Activated T-cell treated with anti-CD3 and anti-CD28 coated beads, Interleukin-2, amount 50 U/mL, for 72 hours (primary cell): ENCODE data around the gene FAM20C. TPM values are rescaled to one million over a fixed set of nuclear protein-coding genes. Genes with fewer than 3 reads are reported as not detected.
"Not testable (repeated sequence)": the region's sequence is repeated elsewhere in the genome, so short reads cannot be mapped to it uniquely, and the experiment has no call there.

Source experiments
- ATAC-seq, 2 donors: fragments of 150-1000 bp; cut with Tn5 transposase; replicated peaks in 1 of 2; 2 replicates each; pipeline ENCODE4 v1.10.0; 2021; ENCODE audit warnings: moderate library complexity in 2 of 2, mild to moderate bottlenecking in 1 of 2
- DNase-seq, 2 donors: peaks; one replicate each; pipeline ENCODE4 v3.0.0; 2021 to 2022; ENCODE audit warnings: mixed read lengths in 1 of 2
- H3K27ac Mint-ChIP-seq: one replicate; pipeline ENCODE4 v1.8.0; 2022; ENCODE audit warnings: mild to moderate bottlenecking, moderate library complexity, mixed read lengths
- H3K27me3 Mint-ChIP-seq: one replicate; pipeline ENCODE4 v1.8.0; 2022; ENCODE audit warnings: low read depth, mixed read lengths
- H3K36me3 Mint-ChIP-seq, 2 donors: one replicate each; pipeline ENCODE4 v1.8.0; 2022; ENCODE audit warnings: mixed read lengths in 2 of 2, mild to moderate bottlenecking in 1 of 2; ENCODE audit not compliant: insufficient read depth in 2 of 2
- H3K4me1 Mint-ChIP-seq: one replicate; pipeline ENCODE4 v1.8.0; 2022; ENCODE audit warnings: low read depth, mixed read lengths
- H3K4me3 Mint-ChIP-seq, 2 donors: one replicate each; pipeline ENCODE4 v1.8.0; 2022; ENCODE audit warnings: mild to moderate bottlenecking in 2 of 2, mixed read lengths in 2 of 2, moderate library complexity in 2 of 2
- H3K9me3 Mint-ChIP-seq, 2 donors: one replicate each; pipeline ENCODE4 v1.8.0; 2022; ENCODE audit warnings: mixed read lengths in 2 of 2
- total RNA-seq, 2 donors: library from RNA; stranded (reverse); gene quantifications; one replicate each; pipeline ENCODE4 v1.2.3, GENCODE V29; 2022

FAM20C gene
- total RNA-seq, 2 donors from 2014 or later, result 0.12 TPM; not detected in 1

DNA sequence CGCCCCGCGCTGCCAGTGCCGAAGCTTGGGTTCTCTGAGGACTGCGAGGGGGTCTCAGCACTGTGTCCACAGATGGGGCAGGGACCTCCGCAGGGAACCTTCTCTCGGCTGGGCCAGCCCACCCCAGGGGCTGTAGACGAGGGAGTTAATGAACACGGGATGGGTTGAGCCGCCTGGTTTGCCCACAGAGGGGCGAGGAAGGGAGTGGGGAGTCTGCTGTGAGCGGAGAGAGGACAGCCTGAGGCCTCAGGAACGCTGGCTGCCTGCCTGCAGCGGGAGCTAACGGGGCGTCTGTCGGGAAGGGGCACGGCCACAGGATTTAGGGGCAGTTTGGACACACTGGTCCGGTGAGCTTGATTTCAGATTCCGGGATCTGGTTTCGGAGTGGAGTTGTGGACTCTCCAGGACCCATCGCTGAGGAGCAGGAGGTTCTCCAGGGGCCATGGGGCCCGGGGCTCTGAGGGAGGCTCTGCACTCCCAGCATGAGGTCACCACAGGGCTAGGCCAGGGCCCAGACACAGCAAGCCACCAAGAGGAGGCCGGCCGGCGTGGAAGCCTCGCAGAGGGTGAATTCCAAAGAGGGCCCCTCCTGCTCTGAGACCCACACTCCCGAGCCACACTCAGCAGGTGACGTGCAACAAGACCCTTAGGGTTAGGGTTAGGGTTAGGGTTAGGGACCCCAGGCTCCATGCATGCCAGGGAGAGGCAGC is 19.0 kb upstream of the FAM20C start:
- Mint-ChIP-seq H3K4me3 (no peak overlapping the region), H3K4me1 (no peaks in the 10 kb centered on the region), H3K9me3 (no peaks in the 10 kb centered on the region), H3K36me3 (no peaks in the 10 kb centered on the region), H3K27ac (no peak overlapping the region), H3K27me3 (no peaks in the 10 kb centered on the region)
- ATAC-seq (no peak), DNase-seq (no peak)

- Mint-ChIP-seq H3K4me1 (no peaks in the 10 kb centered on the region), H3K27ac (no peak overlapping the region), H3K9me3 (no peaks in the 10 kb centered on the region), H3K27me3 (no peaks in the 10 kb centered on the region), H3K36me3 (no peaks in the 10 kb centered on the region), H3K4me3 (no peak overlapping the region)
- DNase-seq, result no peak
- ATAC-seq, result no peak
Measured at GRCh38 chr7:174716-175115, 17.7 kb upstream of the FAM20C start.

DNA sequence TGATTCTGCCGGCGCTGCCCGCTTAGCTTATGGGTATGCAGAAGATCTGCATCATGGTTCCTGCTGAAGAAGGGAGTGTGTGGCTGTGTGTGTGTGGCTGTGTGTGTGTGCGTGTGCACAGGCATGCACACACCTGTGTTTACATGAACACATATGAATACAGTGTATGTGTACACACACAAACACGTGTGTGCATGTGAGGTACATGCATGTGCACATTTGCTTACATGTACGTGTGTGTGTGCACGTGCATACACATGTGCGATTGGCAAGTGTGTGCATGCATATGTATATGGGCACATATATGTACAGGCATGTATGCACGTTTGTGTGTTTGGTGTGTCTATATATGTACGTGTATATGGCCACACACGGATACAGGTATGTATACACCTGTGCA is 16.4 kb upstream of the FAM20C start:
- no peak overlapping the region for H3K27ac Mint-ChIP-seq
- no peaks in the 10 kb centered on the region for H3K27me3 Mint-ChIP-seq
- no peaks in the 10 kb centered on the region for H3K9me3 Mint-ChIP-seq
- DNase-seq, result no peak
- no peaks in the 10 kb centered on the region for H3K4me1 Mint-ChIP-seq
- ATAC-seq, result no peak
- no peak overlapping the region for H3K4me3 Mint-ChIP-seq
- no peaks in the 10 kb centered on the region for H3K36me3 Mint-ChIP-seq

GRCh38 chr7:176381-176780 is 16.0 kb upstream of the FAM20C start:
- ATAC-seq, result no peak
- H3K9me3 Mint-ChIP-seq, result no peaks in the 10 kb centered on the region

GRCh38 chr7:176786-177459 is 15.4 kb upstream of the FAM20C start:
- Mint-ChIP-seq H3K27me3 (no peaks in the 10 kb centered on the region), H3K27ac (no peak overlapping the region), H3K9me3 (no peaks in the 10 kb centered on the region), H3K4me3 (no peak overlapping the region), H3K36me3 (no peaks in the 10 kb centered on the region), H3K4me1 (no peaks in the 10 kb centered on the region)
- no peak for ATAC-seq
- DNase-seq, result no peak

More at GRCh38 chr7:176381-176780, 16.0 kb upstream of the FAM20C start:
- Mint-ChIP-seq H3K27me3 (no peaks in the 10 kb centered on the region), H3K27ac (no peak overlapping the region), H3K4me3 (no peak overlapping the region), H3K4me1 (no peaks in the 10 kb centered on the region), H3K36me3 (no peaks in the 10 kb centered on the region)
- no peak for DNase-seq

DNA sequence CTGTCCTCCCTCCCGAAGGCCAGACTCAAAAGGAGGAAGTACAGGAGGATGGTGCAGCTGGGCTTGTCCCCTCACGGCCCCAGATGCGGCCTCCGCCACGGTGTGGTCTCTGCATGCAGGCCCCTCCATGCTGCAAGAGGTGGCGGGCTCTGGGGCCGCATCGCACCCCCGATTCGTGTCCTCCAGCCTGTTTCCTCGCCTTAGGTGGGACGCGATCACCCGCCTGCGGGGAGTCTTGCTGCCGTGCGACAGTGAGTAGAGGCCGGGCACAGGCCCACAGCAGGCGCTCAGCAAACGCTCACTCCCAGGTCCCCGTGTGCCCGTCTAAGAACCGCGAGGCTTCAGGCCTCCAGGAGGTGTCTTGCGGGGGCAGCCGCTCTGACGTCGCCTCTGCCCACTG is 13.9 kb upstream of the FAM20C start:
- H3K36me3 Mint-ChIP-seq, result no peaks in the 10 kb centered on the region
- ATAC-seq (no peak), DNase-seq (no peak)
- no peaks in the 10 kb centered on the region for H3K9me3 Mint-ChIP-seq
- H3K27me3 Mint-ChIP-seq, result no peaks in the 10 kb centered on the region
- H3K4me1 Mint-ChIP-seq, result no peaks in the 10 kb centered on the region
- H3K4me3 Mint-ChIP-seq, result no peak overlapping the region
- no peak overlapping the region for H3K27ac Mint-ChIP-seq

DNA sequence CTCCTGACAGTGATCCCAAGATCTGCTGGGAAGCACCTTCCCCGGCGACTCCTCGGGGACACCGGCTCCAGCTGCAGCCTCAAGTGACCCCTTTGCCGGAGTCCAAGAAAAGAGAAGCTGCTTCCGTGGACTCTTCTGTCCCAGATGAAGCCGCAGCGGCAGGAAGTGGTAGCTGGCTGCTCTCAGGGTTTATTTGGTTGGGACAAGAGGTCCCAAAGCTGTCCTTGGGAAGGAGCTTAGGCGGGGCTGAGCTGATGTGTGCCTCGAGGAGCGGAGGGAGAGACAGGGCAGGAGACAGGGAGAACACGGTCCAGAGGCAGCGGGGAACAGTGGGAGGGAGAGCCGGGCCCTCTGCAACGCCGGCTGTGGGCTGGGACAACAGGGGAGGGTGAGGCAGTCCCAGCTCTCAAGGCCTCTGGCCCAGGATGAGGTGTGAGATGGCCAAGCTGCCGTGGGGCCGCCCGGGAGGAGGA is 13.1 kb upstream of the FAM20C start:
- no peaks in the 10 kb centered on the region for H3K9me3 Mint-ChIP-seq
- DNase-seq (no peak), ATAC-seq (no peak)
- no peaks in the 10 kb centered on the region for H3K4me1 Mint-ChIP-seq
- H3K27me3 Mint-ChIP-seq, result no peaks in the 10 kb centered on the region
- H3K4me3 Mint-ChIP-seq, result no peak overlapping the region
- H3K36me3 Mint-ChIP-seq, result no peaks in the 10 kb centered on the region
- H3K27ac Mint-ChIP-seq, result no peak overlapping the region

DNA sequence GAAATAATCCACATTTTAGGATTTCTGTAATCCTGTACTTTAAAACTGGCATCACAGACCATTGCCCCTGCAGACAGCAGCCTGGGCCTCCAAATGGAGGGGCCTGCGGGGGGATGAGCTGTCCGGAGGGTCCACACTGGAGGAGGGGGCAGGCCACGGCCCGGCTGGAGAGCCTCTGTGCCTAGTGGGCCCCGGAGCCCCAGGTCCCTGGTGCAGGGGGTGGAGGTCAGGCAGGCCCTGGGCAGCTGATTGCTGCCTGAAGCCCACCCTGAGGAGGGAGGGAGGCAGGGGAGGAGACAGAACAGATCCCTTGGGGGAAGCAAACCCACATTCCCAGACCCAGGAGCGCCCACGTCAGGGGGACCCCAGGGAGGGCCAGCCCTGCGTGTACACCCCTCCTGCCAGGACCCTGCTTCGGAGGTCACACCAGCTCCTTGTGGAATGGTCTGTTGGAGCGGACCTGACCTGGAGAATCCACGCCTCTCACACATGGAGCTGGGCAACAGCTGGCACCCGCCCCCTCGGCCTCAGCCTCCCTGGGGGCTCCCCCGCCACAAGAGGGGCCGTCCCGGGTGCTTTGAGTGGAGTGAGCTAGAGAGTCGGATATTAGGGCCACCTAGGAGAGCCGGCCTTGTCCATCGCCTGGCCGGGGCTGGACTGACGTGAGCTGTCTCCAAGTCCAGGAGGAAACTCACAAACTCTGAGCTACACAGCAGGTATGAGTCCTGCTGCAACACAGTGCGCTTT is 12.2 kb upstream of the FAM20C start:
- Mint-ChIP-seq H3K27ac (no peak overlapping the region), H3K27me3 (no peaks in the 10 kb centered on the region), H3K4me1 (no peaks in the 10 kb centered on the region), H3K9me3 (no peaks in the 10 kb centered on the region), H3K4me3 (no peak overlapping the region), H3K36me3 (no peaks in the 10 kb centered on the region)
- no peak for DNase-seq
- ATAC-seq, result no peak

DNA sequence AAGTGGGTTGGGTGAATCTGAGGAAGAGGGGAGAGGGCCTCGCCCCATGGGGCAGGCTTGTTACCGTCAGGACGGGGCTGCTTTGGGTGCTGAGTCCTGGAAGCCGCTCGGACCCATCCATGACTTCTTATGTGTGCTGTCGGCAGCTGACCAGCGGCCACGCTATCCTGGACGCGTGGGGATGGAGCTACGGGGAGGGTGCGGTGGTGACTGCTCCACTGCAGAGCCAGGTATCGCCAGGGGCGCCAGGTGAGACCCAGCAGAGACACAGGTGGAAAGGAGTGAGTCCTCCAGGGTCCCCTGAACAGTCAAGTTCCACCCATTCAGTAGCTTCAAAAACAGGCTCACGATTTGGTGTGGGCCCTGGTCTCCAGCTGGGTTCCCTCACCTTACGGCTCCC is 10.6 kb upstream of the FAM20C start:
- no peak for ATAC-seq
- Mint-ChIP-seq H3K9me3 (no peaks in the 10 kb centered on the region), H3K27me3 (no peaks in the 10 kb centered on the region), H3K4me3 (no peak overlapping the region), H3K4me1 (no peaks in the 10 kb centered on the region), H3K27ac (no peak overlapping the region), H3K36me3 (no peaks in the 10 kb centered on the region)
- no peak for DNase-seq

DNA sequence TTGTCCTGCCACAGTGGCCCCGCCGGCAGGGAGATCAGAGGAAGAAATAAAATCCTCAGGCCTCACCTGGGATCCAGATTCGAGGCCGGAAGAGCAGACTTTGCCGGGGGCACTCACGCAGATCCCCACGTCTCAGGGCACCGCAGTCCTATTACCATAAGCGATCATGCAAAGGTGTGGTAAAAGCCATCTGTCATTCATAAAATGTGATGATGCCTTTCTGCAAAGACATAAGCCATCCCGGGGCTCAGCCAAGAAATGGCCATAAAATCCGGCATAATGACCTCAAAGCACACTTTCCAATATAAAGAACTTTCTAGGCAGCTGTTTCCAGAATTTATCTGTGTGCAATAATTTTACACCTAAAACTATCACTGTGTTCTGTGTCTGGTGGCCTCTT is 9.9 kb upstream of the FAM20C start:
- not testable (repeated sequence) for H3K36me3 Mint-ChIP-seq, H3K4me3 Mint-ChIP-seq, DNase-seq, H3K4me1 Mint-ChIP-seq, H3K27ac Mint-ChIP-seq, H3K27me3 Mint-ChIP-seq, H3K9me3 Mint-ChIP-seq, ATAC-seq

DNA sequence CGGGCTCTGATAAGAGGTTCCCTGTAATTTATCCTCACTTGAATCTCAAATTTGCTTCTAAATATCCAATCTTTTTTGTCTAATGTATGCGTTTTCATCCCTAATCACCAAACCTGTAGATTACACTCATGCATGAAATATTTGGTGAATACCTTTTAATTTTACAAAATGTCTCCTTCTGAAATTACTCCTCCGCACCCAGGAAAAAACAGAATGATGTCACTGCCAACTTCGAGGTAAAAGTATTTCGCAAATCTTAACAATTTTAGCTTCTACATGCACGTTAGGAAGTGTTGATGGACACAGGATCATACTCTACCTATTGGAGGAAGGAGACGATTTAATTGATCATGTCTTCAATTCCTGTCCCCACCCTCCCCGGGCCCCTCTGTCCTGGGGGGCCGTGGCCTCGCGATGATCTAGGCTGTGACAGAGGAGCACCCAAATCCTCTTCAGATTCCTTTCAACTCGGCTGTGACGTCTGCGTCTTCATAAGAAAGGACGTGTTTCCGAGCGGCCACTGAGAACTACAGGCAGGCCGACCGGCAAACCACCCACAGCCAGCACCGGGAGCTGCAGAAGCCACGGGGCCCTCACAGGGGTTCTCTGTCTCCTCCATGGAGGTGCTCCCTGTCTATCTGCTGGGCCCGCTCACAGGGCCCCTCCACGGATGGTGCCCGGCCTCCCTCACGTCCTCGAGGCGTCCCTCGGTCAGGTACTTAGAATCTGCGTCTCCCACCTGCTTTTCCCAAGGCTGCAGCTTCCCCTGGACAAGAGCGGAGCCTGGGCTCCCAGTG is 8.7 kb upstream of the FAM20C start:
- Mint-ChIP-seq H3K4me3 (no peak overlapping the region), H3K9me3 (no peaks in the 10 kb centered on the region), H3K36me3 (no peaks in the 10 kb centered on the region), H3K27me3 (no peaks in the 10 kb centered on the region), H3K4me1 (no peaks in the 10 kb centered on the region), H3K27ac (no peak overlapping the region)
- ATAC-seq (no peak), DNase-seq (no peak)

DNA sequence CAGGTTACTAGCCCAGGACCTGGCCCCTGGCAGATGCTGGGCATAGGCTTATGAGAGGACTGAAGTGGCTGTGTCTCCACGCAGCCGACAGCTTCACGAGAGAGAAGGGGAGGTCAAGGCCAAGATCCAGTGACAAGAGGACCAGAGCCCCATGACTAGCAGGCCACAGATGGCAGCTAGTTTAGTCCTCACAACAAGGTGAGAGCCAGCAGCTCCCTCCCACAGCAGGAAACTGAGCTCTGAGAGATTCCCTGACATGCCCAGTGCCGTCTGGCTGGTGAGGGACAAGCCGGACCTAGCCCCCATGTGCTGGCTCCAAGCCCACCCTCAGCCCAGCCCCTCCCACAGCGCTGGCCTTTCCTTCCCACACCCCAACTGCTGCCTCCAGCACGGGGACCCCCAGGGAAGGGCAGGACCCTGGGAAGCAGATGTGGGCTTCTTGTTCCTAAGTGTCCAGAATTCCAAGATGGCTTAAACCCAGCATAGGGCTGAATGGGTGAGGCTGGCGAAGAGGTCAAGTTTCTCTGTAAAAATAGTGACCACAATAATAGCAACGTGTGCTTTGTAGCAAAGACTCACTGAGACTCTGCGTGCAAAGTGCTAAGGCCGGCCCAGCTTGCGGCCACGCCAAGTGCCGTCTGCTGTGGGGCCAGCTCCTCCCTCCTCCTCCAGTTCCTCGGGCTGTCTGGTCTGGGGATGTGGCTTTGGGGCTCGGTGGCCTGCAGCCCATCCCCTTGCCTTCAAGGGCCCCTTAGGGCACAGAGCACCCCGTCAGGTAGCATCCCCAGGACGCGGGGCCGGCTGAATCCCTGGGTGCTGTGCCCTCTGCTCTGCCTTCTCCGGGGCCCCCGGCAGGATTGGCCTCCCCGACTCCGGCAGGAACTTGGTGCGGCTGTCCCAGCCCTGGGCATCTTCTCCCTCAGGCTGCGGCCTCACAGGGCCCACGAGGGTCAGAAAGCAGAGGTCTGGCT is 7.8 kb upstream of the FAM20C start:
- Mint-ChIP-seq H3K27me3 (no peaks in the 10 kb centered on the region), H3K27ac (no peak overlapping the region), H3K36me3 (no peaks in the 10 kb centered on the region), H3K4me3 (no peak overlapping the region), H3K9me3 (no peaks in the 10 kb centered on the region), H3K4me1 (no peaks in the 10 kb centered on the region)
- ATAC-seq (no peak), DNase-seq (no peak)
